HG03159 (cell line): ENCODE results near the gene CHD3.

Experiments used
- ATAC-seq: cut with Tn5 transposase; IDR thresholded peaks from one replicate; pipeline ENCODE4 v1.9.1; 2021; ENCODE audit warnings: mild to moderate bottlenecking, moderate library complexity; ENCODE audit not compliant: unreplicated experiment

The CHD3 gene

GRCh38 chr17:7888184-7888920 is at the start of gene CHD3:
CHD3 (plus strand) TSS chr17:7888789; CDS start chr17:7889001, 212 bp downstream.
- ATAC-seq, result no peak

GRCh38 chr17:7839190-7839875 is 49.3 kb upstream of the CHD3 start:
- ATAC-seq, result no peak

GRCh38 chr17:7839876-7840261 is 48.7 kb upstream of the CHD3 start:
- ATAC-seq, result no peak

- ATAC-seq, result no peak
Observed at GRCh38 chr17:7840441-7840840, 48.1 kb upstream of the CHD3 start.

GRCh38 chr17:7840875-7841274 is 47.7 kb upstream of the CHD3 start:
- no peak for ATAC-seq

- ATAC-seq, result no peak
Observed at GRCh38 chr17:7841396-7841914, 47.1 kb upstream of the CHD3 start.

- no peak for ATAC-seq
Observed at GRCh38 chr17:7841915-7842379, 46.6 kb upstream of the CHD3 start.

- no peak for ATAC-seq
Observed at GRCh38 chr17:7842380-7843256, 46.0 kb upstream of the CHD3 start.

GRCh38 chr17:7843257-7843535 is 45.4 kb upstream of the CHD3 start:
- no peak for ATAC-seq

- peak; percentile 25 for ATAC-seq
Observed at GRCh38 chr17:7843536-7844291, 44.9 kb upstream of the CHD3 start.

GRCh38 chr17:7844292-7845154 is 44.1 kb upstream of the CHD3 start:
- peak; percentile 47 for ATAC-seq

- ATAC-seq, result no peak
Observed at GRCh38 chr17:7845359-7846062, 43.1 kb upstream of the CHD3 start.

GRCh38 chr17:7846063-7846735 is 42.4 kb upstream of the CHD3 start:
- no peak for ATAC-seq

- ATAC-seq, result no peak
Observed at GRCh38 chr17:7846765-7847661, 41.6 kb upstream of the CHD3 start.

GRCh38 chr17:7848131-7848579 is 40.4 kb upstream of the CHD3 start:
- no peak for ATAC-seq

- ATAC-seq, result no peak
Observed at GRCh38 chr17:7848739-7849129, 39.9 kb upstream of the CHD3 start.

GRCh38 chr17:7849130-7849750 is 39.3 kb upstream of the CHD3 start:
- ATAC-seq, result no peak
